Activated CD8-positive, alpha-beta memory T cell treated with anti-CD3 and anti-CD28 coated beads, Interleukin-2, amount 50 U/mL, for 1 hour (primary cell): ENCODE data around the gene UVSSA.
"Not testable (repeated sequence)": the region's sequence is repeated elsewhere in the genome, so short reads cannot be mapped to it uniquely, and the experiment has no call there.

Source experiments
- DNase-seq: peaks from one replicate; pipeline ENCODE4 v3.0.0-alpha.2; 2020; ENCODE audit errors: extremely low read depth

The UVSSA gene

GRCh38 chr4:1376841-1377605, 30.0 kb downstream of the UVSSA start:
- no peak for DNase-seq

DNA sequence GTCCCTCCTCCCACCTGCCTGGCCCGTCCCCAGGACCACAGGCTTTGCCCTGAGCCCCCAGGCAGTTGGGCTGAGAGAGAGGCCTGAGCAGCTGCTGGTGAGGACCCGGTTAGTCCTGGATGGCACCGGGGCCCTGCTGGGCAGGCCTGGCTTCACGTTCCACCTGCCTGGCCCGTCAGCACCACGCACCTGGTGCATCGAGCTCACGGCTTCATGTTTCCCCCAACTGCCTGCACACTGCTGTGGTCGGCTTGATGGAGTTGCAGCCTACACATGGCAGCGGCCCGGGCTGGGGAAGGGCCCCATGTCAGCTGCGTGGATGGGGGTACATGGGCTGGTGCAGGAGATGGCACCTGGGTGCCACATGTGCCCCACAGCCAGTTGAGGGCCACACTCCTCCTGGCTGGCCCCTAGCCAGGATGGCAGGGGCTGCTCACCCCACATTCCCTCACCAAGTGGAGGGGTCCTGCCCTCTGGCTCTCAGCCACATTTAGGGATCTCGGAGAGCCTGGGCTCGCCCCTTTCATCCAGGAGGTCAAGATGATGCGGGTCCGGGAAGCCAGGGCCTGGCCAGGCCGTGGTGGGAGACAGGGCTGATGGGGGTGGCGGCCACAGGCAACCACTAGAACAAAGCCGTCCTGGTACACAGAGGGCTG, 30.7 kb downstream of the UVSSA start:
- no peak for DNase-seq

DNA sequence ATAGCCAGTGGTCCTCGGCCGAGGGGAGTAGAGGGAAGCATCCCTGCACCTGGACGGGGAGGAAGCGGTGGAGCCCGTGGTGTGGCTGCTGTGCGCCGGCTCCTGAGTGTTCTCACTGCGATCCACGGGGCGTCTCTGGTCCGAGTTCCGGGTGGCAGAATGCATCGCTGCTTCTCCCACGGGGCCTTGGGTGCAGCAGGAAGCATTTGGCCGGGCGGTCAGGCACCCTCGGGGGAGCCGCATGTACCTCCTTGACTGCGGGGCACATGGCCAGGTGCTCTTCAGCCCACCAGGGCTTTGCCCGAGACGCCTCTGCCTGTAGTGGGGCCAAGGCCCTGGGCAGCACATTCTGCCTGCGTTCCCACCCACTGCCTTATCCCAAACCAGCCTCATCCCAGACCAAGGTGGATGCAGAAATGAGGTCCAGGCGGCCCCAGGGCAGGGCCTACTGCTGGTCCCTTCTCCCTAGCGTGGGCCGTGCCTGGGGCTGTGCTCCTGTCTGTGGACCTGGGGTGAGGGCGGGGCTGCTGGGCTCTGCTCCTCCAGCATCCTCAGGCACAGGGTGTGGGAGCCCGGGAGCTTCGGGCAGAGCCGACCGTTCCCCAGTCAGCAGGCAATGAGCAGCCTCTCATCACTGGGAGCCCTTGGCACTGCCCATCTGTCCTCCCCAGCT, 31.7 kb downstream of the UVSSA start:
- DNase-seq = no peak

DNA sequence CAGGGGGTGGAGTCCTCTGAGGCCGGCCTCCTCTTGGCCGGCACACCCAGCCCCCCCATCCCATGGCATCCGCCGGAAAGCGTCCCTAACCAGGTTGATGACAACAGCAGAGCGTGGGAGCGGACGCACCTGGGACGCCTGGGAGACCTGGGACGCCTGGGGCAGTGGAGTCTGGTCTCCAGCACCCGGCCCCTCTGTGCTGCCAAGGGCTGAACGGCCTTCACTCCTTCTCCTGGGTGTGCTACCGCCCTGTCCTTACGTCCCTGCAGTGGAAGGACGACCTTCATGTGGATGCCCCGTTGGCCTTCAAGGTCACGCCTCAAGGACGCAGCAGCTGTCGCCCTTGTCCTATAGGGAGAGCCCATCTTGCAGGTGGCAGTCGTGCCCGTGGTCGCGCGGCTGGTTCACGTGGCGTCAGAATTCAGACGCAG, 32.4 kb downstream of the UVSSA start:
- DNase-seq = no peak

- no peak for DNase-seq
These were observed 32.9 kb downstream of the UVSSA start for GRCh38 chr4:1379801-1380331.

DNA sequence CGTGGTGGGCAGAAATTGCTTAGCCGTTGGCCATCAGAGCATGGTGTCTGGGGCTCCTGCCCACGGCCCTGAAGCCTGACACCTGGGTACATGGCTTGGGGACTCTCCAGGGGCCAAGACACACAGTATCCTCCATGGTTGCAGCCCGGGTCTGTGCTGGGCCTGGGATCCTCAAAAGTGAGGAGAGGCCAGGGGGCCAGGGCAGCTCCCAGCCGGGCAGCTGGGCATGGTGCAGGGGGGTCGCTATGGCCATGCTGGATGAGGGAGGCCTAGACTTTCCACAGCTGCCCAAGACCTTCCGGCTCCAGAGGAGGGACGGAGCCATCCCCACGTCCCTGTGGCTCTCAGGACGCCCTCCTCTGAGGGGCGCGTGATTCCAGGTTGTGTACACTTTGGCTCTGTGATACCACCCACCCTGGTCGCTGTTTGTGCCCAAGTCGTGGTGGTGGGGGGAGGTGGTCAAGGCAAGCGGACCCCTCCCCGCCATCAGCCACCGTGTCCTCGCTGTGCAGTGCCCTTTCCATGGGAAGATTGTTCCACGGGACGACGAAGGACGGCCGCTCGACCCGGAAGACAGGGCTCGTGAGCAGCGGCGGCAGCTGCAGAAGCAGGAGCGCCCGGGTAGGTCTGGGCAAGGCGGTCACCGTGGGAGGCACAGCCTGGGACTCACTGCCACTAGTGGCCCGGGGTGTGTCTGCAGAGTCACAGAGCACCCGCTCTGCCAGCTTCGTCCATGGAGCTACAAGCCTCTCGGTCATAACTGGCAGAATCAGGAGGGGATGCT, 33.6 kb downstream of the UVSSA start:
- DNase-seq = no peak

DNA sequence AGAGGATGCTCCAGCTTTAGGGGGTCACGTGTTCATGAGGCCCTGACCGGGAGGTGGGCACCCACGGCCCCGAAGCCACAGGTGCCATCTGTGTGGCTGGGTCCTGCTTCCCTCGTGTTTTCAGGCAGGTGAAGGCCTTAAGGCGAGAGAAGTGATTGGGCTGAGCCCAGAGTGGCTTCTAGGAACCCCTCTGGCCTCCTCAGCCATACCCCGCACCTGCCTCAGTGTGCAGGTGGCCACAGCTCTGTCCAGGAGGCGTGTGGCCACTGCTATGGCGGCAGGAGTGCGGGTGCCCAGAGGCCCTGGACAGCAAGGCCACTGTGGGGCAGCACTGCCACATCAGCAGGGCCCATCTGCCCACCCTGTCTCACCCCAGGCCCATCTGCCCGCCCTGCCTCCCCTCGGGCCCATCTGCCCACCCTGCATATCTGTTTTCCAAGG, 34.2 kb downstream of the UVSSA start:
- DNase-seq = no peak

GRCh38 chr4:1381944-1382541, 35.0 kb downstream of the UVSSA start:
- no peak for DNase-seq

DNA sequence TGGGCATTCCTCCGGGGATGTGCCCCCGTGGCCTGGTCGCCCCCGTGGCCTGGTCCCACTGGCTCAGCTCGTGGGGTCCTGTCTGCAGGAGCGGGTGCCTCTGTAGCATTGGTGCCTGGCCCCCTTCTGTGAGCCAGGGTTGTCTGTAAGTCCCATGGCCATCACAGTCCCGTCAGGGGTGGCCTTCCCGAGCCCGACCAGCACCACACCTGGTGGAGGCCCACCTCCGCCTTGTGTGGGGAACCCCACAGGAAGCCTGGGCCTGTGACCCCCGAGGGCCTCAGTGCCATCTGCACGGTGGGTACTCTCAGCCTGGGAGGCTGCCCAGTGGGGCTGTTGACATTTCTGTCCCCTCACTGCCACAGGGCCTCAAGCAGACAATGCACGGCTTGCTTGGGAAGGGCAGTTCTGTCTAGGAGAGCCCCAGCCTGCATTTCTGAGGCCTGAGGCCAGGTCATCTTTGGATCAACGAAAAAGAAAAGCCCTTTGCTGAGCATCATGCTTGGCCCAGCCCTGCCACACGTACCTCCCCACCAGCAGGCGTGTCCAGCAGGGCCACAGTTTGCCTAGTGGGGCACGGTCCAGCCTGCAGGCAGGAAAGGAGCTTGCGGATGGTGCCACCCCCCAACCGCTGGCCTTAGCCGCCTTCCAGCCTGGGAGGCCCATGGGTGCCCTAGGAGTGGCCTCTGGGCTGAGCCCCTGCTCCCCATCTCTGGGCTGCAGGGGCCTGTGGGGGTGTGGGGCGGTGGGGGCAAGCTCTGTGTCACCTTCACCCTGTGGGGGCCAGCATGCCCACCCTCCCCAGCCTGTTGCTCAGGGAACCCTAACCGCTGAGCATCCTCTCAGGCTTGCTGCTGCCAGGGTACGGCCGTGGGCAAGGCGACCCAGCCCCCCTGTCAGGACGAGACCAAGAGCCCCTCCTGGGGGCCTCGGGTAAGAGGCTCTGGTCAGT, 36.0 kb downstream of the UVSSA start:
- no peak for DNase-seq

DNA sequence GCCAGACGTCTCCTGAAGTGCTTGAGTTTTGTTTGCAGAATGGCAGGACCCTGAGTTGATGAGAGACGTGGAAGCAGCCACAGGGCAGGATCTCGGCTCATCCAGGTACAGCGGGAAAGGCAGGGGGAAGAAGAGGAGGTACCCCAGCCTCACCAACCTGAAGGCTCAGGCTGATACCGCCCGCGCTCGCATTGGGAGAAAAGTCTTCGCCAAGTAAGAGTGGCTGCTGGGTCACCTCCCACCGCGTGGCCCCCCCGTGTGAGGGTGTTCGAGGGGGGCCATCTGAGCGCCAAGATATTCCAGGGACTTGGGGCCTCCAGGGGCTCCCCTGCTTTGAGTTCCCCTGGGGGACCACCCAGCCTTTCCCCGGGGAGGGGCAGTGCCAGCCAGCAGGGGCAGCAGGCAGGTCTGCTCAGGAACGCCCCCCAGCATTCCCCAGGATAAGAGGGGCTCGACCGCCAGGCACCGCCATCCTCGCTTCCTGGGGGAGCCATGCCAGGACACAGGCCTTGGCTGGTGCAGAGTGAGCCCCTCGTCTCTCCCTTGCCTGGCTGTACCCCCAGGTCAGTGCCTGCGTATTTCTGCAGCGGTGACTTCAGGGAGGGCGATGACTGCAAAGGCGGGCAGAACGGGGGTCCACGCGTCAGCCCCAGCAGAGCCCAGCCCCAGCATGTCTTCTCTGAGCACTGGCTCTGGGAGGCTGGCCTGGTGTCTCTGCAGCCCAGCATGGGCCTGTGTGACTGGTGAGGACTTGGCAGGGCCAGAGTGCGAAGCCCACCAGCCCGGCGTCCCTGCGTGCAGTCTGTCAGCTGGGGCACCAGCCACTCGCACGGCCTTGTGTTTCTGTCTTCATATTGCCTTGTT, 37.0 kb downstream of the UVSSA start:
- DNase-seq = no peak

DNA sequence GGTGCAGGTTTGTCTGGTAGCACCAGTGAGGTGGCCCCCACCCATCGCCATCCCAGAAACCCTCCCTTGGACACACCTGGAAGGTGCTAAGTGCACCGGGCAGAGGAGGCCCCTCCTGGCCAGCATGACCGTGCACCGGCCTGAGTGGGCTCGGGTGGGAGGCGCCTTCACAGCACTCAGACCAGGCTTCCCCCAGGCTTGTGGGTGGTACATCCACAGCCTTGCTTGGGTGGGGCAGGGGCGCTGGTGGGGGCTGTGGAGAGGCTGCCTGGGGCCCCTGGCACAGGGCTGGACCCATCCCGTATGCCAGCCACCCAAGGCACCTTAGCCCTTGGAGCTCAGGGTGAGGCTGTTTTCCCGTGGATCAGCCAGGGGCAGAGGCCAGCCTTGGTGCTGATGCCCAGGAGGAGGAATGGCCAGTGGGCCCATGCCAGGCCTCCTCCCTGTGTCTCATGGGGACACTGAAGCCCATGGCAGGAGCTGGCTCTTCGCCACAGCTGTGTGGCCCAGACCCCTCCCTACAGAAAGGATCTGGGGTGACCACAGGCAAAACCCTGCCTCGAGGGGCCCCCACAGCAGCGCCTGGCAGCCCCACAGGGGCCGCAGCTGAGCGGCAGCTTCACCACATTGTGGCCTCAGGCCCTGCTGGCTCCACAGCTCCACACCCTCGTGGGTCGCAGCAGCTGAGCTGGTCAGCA, 37.8 kb downstream of the UVSSA start:
- no peak for DNase-seq

DNA sequence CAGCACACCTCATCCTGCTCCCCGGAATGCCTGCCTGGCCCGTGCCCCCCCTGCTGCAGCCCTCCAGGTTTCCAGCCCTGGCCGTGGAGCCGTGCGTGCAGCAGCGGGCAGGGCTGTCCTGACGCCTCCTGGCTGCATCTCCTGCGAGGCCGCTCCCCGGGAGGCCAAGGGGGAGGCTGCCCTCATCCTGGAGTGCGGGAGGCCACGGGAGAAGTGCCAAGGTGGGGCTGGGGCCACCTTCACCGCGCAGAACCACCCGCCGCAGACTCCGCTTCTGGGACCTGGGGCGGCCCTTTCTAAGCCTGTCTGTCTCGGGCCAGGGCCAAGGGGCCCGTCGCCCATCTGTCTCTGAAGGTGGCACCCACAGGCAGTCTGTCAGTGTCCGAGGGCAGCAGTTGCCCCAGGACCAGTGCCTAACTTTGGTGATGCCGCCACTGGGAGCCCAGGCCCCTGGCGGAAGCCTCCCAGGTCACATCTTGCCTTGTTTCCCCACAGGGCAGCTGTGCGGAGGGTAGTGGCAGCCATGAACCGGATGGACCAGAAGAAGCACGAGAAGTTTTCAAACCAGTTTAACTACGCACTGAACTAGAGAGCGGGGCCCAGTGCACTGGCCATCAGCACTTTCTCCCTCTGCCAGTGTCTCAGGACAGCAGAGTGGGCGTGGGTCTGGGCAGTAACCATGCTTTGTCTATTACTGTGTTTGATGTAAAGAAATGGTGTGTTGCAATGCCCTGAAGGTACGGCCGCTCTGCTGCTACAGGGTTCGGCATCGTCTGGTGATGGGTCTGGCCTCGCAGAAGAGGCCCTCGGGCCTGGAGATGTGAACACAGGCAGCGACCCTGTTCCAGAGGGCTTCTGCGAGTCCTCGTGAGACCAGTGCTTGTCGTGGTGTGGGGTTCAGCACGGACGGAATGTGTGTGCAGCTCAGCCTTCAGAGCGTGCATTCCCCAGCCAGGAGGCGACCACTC, 38.6 kb downstream of the UVSSA start:
- no peak for DNase-seq

GRCh38 chr4:1393363-1393762, 46.4 kb downstream of the UVSSA start:
- not testable (repeated sequence) for DNase-seq

- no peak for DNase-seq
These were observed 46.9 kb downstream of the UVSSA start for GRCh38 chr4:1393866-1394265.

DNA sequence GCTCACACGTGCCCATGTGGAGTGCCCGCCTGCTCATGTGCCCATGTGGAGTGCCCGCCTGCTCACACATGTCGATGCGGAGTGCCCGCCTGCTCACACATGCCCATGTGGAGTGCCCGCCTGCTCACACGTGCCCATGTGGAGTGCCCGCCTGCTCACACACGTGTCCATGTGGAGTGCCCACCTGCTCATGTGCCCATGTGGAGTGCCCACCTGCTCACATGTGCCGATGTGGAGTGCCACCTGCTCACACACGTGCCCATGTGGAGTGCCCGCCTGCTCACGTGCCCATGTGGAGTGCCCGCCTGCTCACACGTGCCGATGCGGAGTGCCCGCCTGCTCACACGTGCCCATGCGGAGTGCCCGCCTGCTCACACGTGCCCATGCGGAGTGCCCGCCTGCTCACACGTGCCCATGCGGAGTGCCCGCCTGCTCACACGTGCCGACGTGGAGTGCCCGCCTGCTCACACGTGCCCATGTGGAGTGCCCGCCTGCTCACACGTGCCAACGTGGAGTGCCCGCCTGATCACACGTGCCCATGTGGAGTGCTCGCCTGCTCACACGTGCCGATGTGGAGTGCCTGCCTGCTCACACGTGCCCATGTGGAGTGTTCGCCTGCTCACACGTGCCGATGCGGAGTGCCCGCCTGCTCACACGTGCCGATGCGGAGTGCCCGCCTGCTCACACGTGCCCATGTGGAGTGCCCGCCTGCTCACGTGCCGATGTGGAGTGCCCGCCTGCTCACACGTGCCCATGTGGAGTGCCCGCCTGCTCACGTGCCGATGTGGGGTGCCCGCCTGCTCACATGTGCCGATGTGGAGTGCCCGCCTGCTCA, 47.8 kb downstream of the UVSSA start:
- not testable (repeated sequence) for DNase-seq

GRCh38 chr4:1395389-1395820, 48.4 kb downstream of the UVSSA start:
- not testable (repeated sequence) for DNase-seq
